GM13977 (cell line): ENCODE results near the gene GINS2.
A peak's percentile ranks its signal among the peaks of the same experiment; 100 is the strongest.

Experiments
- DNase-seq: peaks from one replicate; pipeline ENCODE4 v3.0.0; 2012; ENCODE audit warnings: low spot score
- in situ Hi-C: fragments of 300-500 bp; cut with MboI; formaldehyde crosslinking; loops from one replicate; pipeline ENCODE4 v1.12.0; 2022; ENCODE audit warnings: low sequenced_read_pairs, low pct_unique_long_range_greater_than_20kb, mixed read lengths, inconsistent platforms; ENCODE audit not compliant: unreplicated experiment
- TF ChIP-seq, protein P1 (sequence below): IDR thresholded peaks from 2 replicates; pipeline ENCODE4 v1.5.1; 2012; ENCODE audit warnings: mild to moderate bottlenecking, control low read depth; ENCODE audit not compliant: insufficient read depth; ENCODE audit errors: extremely low read depth, missing control alignments

Gene GINS2

DNA sequence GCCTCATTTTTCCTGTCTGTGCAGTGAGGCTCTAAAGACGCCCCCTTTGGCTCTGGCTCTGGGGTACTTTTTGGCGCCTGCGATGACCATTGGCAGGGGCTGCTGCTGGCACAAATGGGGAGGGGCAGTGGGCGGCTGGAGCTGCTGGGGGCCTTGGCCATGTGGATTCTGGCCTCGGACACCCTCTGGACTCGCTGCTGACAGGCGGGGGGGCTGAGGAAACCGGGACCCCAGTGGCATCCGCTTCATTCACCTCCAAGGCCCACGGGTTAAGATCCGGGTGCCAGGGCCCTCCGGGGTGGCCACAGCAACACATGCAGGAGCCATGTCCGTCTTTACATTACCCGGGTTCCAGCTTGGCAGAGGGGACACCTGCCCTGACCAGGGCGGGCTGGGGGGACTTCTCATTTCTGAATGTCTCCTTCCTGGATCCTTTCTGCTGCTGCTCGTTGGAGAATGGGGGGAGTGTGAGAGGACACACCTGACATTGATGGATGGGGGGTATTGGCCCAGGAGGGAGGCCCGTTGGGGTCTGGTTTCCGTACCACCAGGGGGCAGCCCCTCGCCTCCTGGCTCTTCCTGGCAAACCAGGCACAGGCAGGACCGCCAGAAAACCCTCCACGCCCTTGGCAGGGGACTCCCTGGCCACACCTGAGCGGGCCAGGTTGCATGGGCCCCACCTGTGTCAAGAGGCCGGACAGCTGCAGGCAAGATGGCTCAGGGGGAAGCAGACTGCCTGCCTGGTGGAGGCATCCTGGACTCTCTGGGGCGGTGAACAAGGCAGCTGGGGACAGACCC lies 53.8 kb downstream of the GINS2 start:
- TF ChIP-seq, protein P1, sequence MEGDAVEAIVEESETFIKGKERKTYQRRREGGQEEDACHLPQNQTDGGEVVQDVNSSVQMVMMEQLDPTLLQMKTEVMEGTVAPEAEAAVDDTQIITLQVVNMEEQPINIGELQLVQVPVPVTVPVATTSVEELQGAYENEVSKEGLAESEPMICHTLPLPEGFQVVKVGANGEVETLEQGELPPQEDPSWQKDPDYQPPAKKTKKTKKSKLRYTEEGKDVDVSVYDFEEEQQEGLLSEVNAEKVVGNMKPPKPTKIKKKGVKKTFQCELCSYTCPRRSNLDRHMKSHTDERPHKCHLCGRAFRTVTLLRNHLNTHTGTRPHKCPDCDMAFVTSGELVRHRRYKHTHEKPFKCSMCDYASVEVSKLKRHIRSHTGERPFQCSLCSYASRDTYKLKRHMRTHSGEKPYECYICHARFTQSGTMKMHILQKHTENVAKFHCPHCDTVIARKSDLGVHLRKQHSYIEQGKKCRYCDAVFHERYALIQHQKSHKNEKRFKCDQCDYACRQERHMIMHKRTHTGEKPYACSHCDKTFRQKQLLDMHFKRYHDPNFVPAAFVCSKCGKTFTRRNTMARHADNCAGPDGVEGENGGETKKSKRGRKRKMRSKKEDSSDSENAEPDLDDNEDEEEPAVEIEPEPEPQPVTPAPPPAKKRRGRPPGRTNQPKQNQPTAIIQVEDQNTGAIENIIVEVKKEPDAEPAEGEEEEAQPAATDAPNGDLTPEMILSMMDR, result no peak
- DNase-seq, result no peak
- in situ Hi-C loops, result no loop called here

DNA sequence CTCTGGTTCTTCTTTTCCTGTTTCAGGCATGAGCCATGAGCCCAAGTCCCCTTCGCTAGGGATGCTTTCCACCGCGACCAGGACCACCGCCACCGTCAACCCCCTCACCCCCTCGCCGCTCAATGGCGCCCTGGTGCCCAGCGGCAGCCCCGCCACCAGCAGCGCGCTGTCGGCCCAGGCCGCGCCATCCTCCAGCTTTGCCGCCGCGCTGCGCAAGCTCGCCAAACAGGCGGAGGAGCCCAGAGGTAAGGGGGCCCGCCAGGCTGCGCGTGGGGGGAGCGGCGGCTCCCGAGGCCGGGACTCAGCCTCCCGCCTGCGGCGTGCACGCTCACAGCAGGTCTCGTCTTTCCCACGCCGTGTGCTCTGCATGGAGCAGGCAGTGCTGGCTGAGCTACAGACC lies 54.9 kb downstream of the GINS2 start:
- DNase-seq, result no peak
- in situ Hi-C loops, result no loop called here
- TF ChIP-seq, protein P1, result no peak

DNA sequence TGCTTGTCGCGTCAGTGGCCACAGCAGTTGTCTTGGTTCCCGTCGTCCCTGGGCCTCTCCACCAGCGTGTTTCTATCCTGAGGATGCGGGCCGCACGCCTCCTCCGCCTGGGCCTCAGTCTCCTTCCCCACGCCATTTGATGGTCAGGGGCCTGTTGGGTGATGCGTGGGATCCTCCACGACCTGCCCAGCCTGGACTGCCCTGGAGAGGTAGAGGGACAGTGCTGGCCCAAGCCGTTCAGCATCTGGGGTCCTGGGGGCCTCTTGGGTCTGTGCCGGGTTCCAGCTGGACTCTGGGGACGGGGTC lies 55.4 kb downstream of the GINS2 start:
- no peak for DNase-seq
- in situ Hi-C loops, result no loop called here
- TF ChIP-seq, protein P1, result no peak

DNA sequence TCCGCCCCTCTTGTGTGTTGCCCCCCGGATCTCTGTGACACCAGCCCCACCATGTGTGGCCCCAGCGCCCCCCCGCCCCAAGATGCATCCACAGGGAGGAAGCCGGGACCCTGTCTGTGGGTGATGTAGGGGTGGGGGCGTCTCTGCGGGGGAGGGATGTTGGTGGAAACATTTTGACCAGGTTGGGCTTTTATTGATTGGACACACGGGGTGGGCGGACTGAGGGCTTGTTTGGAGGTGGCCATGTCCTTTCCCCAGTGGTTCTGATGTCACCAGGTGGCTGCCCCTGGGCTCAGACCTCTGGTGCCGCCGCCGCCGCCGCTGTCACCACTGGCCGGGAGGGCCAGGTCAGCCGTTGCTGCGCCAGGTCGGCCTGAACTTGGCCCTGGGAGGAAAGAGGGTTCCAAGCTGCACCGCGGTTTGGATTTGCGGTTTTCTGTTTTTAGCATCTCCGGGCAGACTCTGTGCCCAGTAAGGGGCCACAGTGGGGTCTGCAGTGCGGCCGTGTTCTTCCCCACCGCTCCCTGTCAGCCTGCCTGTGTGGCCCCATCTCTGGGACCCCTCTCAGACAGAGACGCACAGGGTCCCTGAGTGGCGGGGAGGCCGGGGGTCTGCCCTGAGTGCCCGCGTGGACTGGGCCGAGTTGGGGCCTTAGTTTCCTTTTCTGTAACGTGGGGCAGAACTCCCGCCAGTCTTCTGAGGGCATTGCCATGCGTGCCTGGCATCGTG lies 55.9 kb downstream of the GINS2 start:
- DNase-seq, result no peak
- TF ChIP-seq, protein P1, result no peak
- in situ Hi-C loops, result no loop called here

DNA sequence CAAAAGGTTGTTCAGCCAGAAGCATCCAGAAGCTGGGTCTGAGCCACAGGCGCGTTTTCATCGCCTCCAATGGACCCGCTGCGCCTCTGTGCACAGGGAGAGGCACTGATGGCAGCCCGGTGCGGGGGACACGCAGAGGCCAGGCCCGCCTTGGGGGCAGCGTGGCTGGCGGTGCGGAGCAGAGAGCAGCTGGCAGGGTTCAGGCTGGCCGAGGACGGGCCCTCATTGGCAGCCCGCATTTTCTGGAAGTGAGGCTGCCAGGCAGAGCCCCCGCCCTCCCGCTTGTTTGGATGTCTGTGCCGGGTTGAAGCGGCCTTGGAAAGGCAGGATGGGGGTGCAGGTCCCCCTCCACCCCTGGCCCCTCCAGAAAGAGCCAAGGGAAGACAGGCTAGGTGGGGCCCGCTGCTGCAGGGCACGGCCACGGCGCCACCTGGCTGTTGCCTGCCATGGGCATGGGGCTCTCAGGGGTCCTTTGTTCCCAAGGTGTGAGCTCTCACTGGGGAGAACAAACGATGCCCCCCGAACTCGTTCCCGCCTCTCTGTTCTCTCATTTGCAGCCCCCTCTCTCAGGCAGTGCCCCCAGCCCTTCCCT lies 56.9 kb downstream of the GINS2 start:
- TF ChIP-seq, protein P1, result peak; percentile 11
- no peak for DNase-seq
- in situ Hi-C loops, result no loop called here

DNA sequence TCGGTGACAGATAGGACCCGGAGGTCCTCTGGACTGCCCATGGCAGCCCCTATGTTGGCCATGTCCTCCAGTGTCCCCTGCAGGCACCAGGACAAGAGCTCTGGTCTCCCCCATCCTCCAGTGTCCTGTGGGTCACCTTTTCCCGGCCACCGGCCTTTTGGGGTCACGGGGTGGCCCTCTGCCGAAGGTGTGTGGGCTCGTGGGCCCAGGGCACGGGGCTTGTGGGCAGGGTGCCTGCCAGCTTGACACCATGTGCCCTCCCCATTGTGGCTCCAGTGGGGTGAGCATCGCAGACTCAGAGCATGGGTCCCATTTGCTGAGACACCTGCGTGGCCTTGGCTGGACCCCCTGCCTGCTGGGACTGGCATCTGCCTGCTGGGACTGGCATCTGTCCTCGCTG lies 57.5 kb downstream of the GINS2 start:
- in situ Hi-C loops, result no loop called here

More for the DNA sequence above, 57.5 kb downstream of the GINS2 start:
- TF ChIP-seq, protein P1, result no peak
- DNase-seq, result no peak
